Smooth muscle cell (in vitro differentiated cells): Measurements from ENCODE around the gene HSD17B7. TPM values are rescaled to one million over a fixed set of nuclear protein-coding genes. Genes with fewer than 3 reads are reported as not detected.

Source experiments
- DNase-seq: peaks from one replicate; lab custom pipeline; 2025; ENCODE audit not compliant: unreplicated experiment; lab: John Stamatoyannopoulos, UW
- H2AFZ ChIP-seq: fragments of 200-600 bp; sonication (generic); 2 replicates; pipeline ENCODE4 v1.6.0; 2016; ENCODE audit warnings: antibody characterized with exemption, low read depth, mild to moderate bottlenecking
- H3F3A ChIP-seq: fragments of 200-600 bp; sonication (generic); 2 replicates; pipeline ENCODE4 v1.6.0; 2017; ENCODE audit warnings: antibody characterized with exemption, low read depth
- H3K27ac ChIP-seq: fragments of 200-600 bp; sonication (generic); 2 replicates; pipeline ENCODE4 v1.5.1; 2016; ENCODE audit warnings: low read depth, mild to moderate bottlenecking
- H3K27me3 ChIP-seq: fragments of 200-600 bp; sonication (generic); 2 replicates; pipeline ENCODE4 v1.6.1; 2016; ENCODE audit warnings: low read depth, mild to moderate bottlenecking
- H3K36me3 ChIP-seq: fragments of 200-600 bp; sonication (generic); 2 replicates; pipeline ENCODE4 v1.5.1; 2016; ENCODE audit warnings: low read depth
- H3K4me1 ChIP-seq: fragments of 200-600 bp; sonication (generic); 2 replicates; pipeline ENCODE4 v1.5.1; 2016; ENCODE audit warnings: low read depth
- H3K4me2 ChIP-seq: fragments of 200-600 bp; sonication (generic); 2 replicates; pipeline ENCODE4 v1.6.0; 2016; ENCODE audit warnings: mild to moderate bottlenecking
- H3K4me3 ChIP-seq: fragments of 200-600 bp; sonication (generic); 2 replicates; pipeline ENCODE4 v1.5.1; 2016; ENCODE audit warnings: mild to moderate bottlenecking
- H3K79me2 ChIP-seq: fragments of 200-600 bp; sonication (generic); 2 replicates; pipeline ENCODE4 v1.6.0; 2016; ENCODE audit warnings: low read depth, mild to moderate bottlenecking
- H3K9ac ChIP-seq: fragments of 200-600 bp; sonication (generic); 2 replicates; pipeline ENCODE4 v1.6.0; 2016; ENCODE audit warnings: low read depth
- H3K9me3 ChIP-seq: fragments of 200-600 bp; sonication (generic); replicated peaks from 2 replicates; pipeline ENCODE4 v1.5.1; 2016; ENCODE audit warnings: low read depth
- H4K20me1 ChIP-seq: fragments of 200-600 bp; sonication (generic); 2 replicates; pipeline ENCODE4 v1.6.0; 2016; ENCODE audit warnings: low read depth
- WGBS: methylation state at CpG from one replicate; pipeline ENCODE4 v1.1.7; 2016; ENCODE audit warnings: low lambda C conversion rate; 5-methylcytosine and 5-hydroxymethylcytosine counted together
- polyA plus RNA-seq: library from polyadenylated mRNA; unstranded; fragments of >200 nt; fragmentation: Nextera tagmentation; extraction: Ambion mirVana; gene quantifications from 2 replicates; pipeline ENCODE4 v1.2.1, GENCODE V29; 2016
- total RNA-seq: library from RNA; depleted of rRNA; stranded (reverse); fragments of >200 nt; gene quantifications from 2 replicates; pipeline ENCODE4 v1.2.3, GENCODE V29; 2014
- TF ChIP-seq, protein P1 (sequence below): fragments of 200-600 bp; sonication (generic); IDR thresholded peaks from 2 replicates; pipeline ENCODE4 v1.5.1; 2017; ENCODE audit warnings: borderline replicate concordance, mild to moderate bottlenecking, antibody characterized with exemption; ENCODE audit not compliant: insufficient read depth, poor library complexity, severe bottlenecking

HSD17B7 gene
- total and polyA plus RNA-seq, 2 experiments from 2014 or later: 12.4 to 18.9 TPM

DNA sequence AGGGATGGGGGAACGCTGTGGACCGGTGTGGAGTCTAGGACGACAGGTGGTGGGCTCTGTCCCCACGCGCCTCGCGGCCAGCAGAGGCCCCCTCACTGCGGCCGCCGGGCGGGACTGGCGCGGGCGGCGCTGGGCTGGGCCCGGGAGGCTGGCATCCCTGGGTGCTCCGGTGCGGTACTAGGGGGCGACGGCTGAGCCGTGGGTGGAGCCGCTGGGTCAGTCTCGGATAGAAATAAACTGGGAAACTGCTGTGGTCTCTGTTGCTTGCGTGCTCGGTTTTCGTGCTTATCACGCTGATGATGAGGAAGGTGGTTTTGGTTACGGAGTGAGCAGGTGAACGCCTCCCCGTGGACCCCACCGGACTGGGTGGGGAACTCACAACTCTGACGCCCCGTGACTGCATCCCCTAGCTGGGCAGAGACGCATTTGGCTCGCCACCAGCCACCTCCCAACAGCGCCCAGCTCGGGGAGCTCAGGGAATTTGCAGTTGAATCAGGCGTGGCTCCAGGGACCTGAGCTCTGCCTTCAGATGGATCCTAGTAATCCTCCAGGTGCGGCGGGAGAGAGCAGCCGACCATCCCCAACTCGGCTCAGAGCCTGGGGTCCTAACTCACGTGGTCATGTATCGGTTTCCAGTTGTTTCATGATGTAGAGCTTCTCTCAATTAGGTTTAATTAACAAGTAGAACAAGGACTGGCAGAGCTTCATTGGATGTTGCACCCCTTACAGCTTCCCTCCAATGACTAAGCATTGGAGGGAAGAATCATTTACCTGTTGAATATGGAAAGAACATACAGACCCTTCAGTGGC, 32.1 kb downstream of the HSD17B7 start:
- WGBS: 6% methylated on average over 44 of the region's 44 CpGs
- H3K4me3 ChIP-seq: peak overlapping the region; percentile 41
- TF ChIP-seq, protein P1, sequence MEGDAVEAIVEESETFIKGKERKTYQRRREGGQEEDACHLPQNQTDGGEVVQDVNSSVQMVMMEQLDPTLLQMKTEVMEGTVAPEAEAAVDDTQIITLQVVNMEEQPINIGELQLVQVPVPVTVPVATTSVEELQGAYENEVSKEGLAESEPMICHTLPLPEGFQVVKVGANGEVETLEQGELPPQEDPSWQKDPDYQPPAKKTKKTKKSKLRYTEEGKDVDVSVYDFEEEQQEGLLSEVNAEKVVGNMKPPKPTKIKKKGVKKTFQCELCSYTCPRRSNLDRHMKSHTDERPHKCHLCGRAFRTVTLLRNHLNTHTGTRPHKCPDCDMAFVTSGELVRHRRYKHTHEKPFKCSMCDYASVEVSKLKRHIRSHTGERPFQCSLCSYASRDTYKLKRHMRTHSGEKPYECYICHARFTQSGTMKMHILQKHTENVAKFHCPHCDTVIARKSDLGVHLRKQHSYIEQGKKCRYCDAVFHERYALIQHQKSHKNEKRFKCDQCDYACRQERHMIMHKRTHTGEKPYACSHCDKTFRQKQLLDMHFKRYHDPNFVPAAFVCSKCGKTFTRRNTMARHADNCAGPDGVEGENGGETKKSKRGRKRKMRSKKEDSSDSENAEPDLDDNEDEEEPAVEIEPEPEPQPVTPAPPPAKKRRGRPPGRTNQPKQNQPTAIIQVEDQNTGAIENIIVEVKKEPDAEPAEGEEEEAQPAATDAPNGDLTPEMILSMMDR: no peak
- DNase-seq: no peak
- peak overlapping the region; percentile 84 for H3K4me2 ChIP-seq
- no peaks in the 10 kb centered on the region for H3K9me3 ChIP-seq
- H2AFZ ChIP-seq: peak overlapping the region; percentile 69
- H3F3A ChIP-seq: no peaks in the 10 kb centered on the region
- no peaks in the 10 kb centered on the region for H3K36me3 ChIP-seq
- H3K27me3 ChIP-seq: peaks cover 33% of the 10 kb centered on the region
- H4K20me1 ChIP-seq: no peaks in the 10 kb centered on the region
- no peak overlapping the region for H3K9ac ChIP-seq
- no peaks in the 10 kb centered on the region for H3K79me2 ChIP-seq
- H3K4me1 ChIP-seq: peaks cover 7% of the 10 kb centered on the region
- no peak overlapping the region for H3K27ac ChIP-seq

DNA sequence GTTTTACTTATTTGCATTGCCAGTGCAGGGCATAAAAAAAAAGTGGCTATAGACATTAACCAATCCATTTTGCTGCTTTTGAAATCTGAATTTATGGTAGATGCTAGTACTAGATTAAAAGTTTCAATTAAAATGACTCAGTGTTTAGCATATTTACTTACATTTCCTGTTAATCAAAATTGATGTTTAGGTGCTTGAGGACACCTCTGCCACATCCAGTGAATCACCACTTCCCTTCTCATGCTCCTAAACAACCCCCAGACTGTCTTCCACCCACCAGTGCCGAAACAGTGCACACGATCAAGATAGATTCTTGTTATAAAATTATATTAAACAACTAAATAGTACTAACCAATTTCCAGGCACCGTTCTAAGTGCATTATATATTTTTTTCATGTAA, 32.7 kb downstream of the HSD17B7 start:
- H2AFZ ChIP-seq: no peak overlapping the region
- WGBS: 81% methylated on average over 3 of the region's 3 CpGs
- DNase-seq: no peak
- H3K9ac ChIP-seq: no peak overlapping the region
- no peaks in the 10 kb centered on the region for H3F3A ChIP-seq
- TF ChIP-seq, protein P1: no peak
- H3K79me2 ChIP-seq: no peaks in the 10 kb centered on the region
- H3K4me3 ChIP-seq: no peak overlapping the region
- no peaks in the 10 kb centered on the region for H4K20me1 ChIP-seq
- peaks cover 34% of the 10 kb centered on the region for H3K27me3 ChIP-seq
- H3K27ac ChIP-seq: no peak overlapping the region
- no peaks in the 10 kb centered on the region for H3K36me3 ChIP-seq
- peaks cover 7% of the 10 kb centered on the region for H3K4me1 ChIP-seq
- no peaks in the 10 kb centered on the region for H3K9me3 ChIP-seq
- H3K4me2 ChIP-seq: peak overlapping the region; percentile 84

DNA sequence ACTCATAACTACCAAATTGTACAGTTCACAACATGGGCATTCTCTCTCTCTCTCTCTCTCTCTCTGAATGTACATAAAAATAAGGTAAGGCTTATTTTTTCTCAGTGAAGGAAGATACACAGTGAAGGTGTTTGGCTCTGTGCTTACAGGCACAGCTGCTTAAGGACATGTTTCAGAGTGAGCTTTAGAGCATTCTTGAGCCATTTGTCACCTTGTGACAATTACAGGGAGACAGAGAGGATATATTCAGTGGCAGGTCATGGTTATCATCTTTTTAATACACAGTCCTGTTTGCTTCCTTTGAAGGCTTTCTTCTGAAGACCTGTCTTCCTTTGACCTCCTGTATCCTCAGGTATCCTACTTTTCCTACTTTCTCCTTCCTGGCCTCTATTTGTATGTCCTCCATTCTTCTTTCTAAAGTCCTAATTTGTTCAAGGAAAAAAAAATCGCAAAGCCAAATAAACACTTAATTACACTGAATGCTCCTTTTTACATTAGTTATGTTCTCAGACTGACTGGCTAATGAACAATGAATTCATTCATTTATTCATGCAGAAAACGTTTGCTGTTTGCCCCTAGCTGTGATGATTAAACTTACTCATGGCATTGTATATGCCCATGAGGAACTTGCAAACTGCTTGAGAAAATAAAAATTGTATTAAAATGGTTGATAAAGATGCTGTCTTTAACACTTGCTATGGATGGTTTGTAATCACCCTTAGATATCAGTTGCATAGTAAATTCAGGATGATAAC, 33.4 kb downstream of the HSD17B7 start:
- H3K9me3 ChIP-seq: no peaks in the 10 kb centered on the region
- H3K4me1 ChIP-seq: peaks cover 7% of the 10 kb centered on the region
- no peak overlapping the region for H2AFZ ChIP-seq
- H3K27me3 ChIP-seq: peaks cover 41% of the 10 kb centered on the region
- no peak overlapping the region for H3K4me3 ChIP-seq
- H4K20me1 ChIP-seq: no peaks in the 10 kb centered on the region
- no peak for DNase-seq
- 65% methylated on average over 2 of the region's 2 CpGs for WGBS
- H3K4me2 ChIP-seq: no peak overlapping the region
- no peaks in the 10 kb centered on the region for H3F3A ChIP-seq
- H3K9ac ChIP-seq: no peak overlapping the region
- H3K79me2 ChIP-seq: no peaks in the 10 kb centered on the region
- H3K27ac ChIP-seq: no peak overlapping the region
- no peaks in the 10 kb centered on the region for H3K36me3 ChIP-seq
- TF ChIP-seq, protein P1: no peak
